HG03571 (cell line): ENCODE data around the gene MMP17.
"Not testable (repeated sequence)": the region's sequence is repeated elsewhere in the genome, so short reads cannot be mapped to it uniquely, and the experiment has no call there.

Experiments used
- ATAC-seq: cut with Tn5 transposase; IDR thresholded peaks from one replicate; pipeline ENCODE4 v1.9.1; 2021; ENCODE audit not compliant: unreplicated experiment

The MMP17 gene

GRCh38 chr12:131799828-131800593, 28.2 kb upstream of the MMP17 start:
- no peak for ATAC-seq

- no peak for ATAC-seq
Observed at GRCh38 chr12:131800594-131801135, 27.5 kb upstream of the MMP17 start.

- no peak for ATAC-seq
Observed at GRCh38 chr12:131801254-131801866, 26.8 kb upstream of the MMP17 start.

GRCh38 chr12:131803961-131804521, 24.2 kb upstream of the MMP17 start:
- no peak for ATAC-seq

- ATAC-seq = no peak
Observed at GRCh38 chr12:131805421-131805820, 22.8 kb upstream of the MMP17 start.

GRCh38 chr12:131806674-131807073, 21.5 kb upstream of the MMP17 start:
- no peak for ATAC-seq

GRCh38 chr12:131808744-131809371, 19.3 kb upstream of the MMP17 start:
- ATAC-seq = no peak

- ATAC-seq = not testable (repeated sequence)
Observed at GRCh38 chr12:131809476-131810254, 18.5 kb upstream of the MMP17 start.

- no peak for ATAC-seq
Observed at GRCh38 chr12:131810726-131811125, 17.5 kb upstream of the MMP17 start.

GRCh38 chr12:131815131-131815530, 13.1 kb upstream of the MMP17 start:
- ATAC-seq = no peak

GRCh38 chr12:131816495-131816894, 11.7 kb upstream of the MMP17 start:
- no peak for ATAC-seq

- ATAC-seq = no peak
Observed at GRCh38 chr12:131817241-131817640, 11.0 kb upstream of the MMP17 start.

GRCh38 chr12:131818821-131819585, 9.2 kb upstream of the MMP17 start:
- no peak for ATAC-seq

- no peak for ATAC-seq
Observed at GRCh38 chr12:131824450-131824849, 3.7 kb upstream of the MMP17 start.

GRCh38 chr12:131825146-131825892, 2.9 kb upstream of the MMP17 start:
- no peak for ATAC-seq

- ATAC-seq = no peak
Observed at GRCh38 chr12:131826097-131826928, 1.9 kb upstream of the MMP17 start.

- ATAC-seq = no peak
Observed at GRCh38 chr12:131828671-131829355, 620 bp downstream of the MMP17 start.

GRCh38 chr12:131829356-131829747, 1.2 kb downstream of the MMP17 start:
- no peak for ATAC-seq
